ENCODE results near the gene ATRIP. TPM values are rescaled to one million over a fixed set of nuclear protein-coding genes. Genes with fewer than 3 reads are reported as not detected.

Gene ATRIP
- polyA plus RNA-seq, 1 donor (not counting 4 experiments of a cell fraction or from before 2014, with no cell fraction given) = 9.7 TPM

- peak overlapping the region; percentile 69 for H3K27ac ChIP-seq (ENCODE audit: control insufficient read depth, insufficient read depth, low read length)
- H3K9me3 ChIP-seq (ENCODE audit: control insufficient read depth, low read depth, low read length) = no peaks in the 10 kb centered on the region
- peaks cover 71% of the 10 kb centered on the region for H3K79me2 ChIP-seq (ENCODE audit: control insufficient read depth, insufficient read depth, low read length)
- peaks cover 64% of the 10 kb centered on the region for H3K4me1 ChIP-seq (ENCODE audit: control insufficient read depth, extremely low read depth, insufficient read depth, low read length)
- FAIRE-seq = peak; percentile 32
- no peaks in the 10 kb centered on the region for H3K27me3 ChIP-seq (ENCODE audit: control insufficient read depth, extremely low read depth, insufficient read depth, low read length)
- H3K36me3 ChIP-seq (ENCODE audit: control insufficient read depth in 2 of 2, extremely low read depth in 1 of 2, insufficient read depth in 2 of 2, low read length in 2 of 2) = peaks cover 19 to 26% of the 10 kb centered on the region in 2 experiments
- H3K4me3 ChIP-seq (ENCODE audit: control insufficient read depth in 2 of 3, extremely low read depth in 1 of 3, insufficient read depth in 2 of 3, low read depth in 1 of 3, low read length in 3 of 3) = peak overlapping the region; percentile 63 to 67 (median 66)
- dilution Hi-C loops (cut with MboI; ENCODE audit: extremely low pct_ligation_motif_present, low sequenced_read_pairs) = loop anchor here (25.0 kb wide), 1 partner anchor 165 kb away; no protein-coding TSS in a partner anchor
- TF ChIP-seq CTCF (optimal IDR thresholded peaks at IDR 0.05 in 1 of 3, IDR thresholded peaks at IDR 0.05 in 1 of 3, conservative IDR thresholded peaks at IDR 0.05 in 1 of 3; ENCODE audit: extremely low read depth in 1 of 3, insufficient read depth in 2 of 3, low read length in 3 of 3) = no peak
- TF ChIP-seq EZH2 (IDR thresholded peaks at IDR 0.05; ENCODE audit: low read length) = no peak
- H2AFZ ChIP-seq (ENCODE audit: control insufficient read depth, low read length) = no peak overlapping the region
- H3K4me2 ChIP-seq (ENCODE audit: control insufficient read depth, extremely low read depth, insufficient read depth, low read depth, low read length) = peak overlapping the region; percentile 99
- H4K20me1 ChIP-seq (ENCODE audit: control insufficient read depth, extremely low read depth, insufficient read depth, low read length) = peaks cover 21% of the 10 kb centered on the region
- no peaks in the 10 kb centered on the region for H3K9me1 ChIP-seq (ENCODE audit: control insufficient read depth, extremely low read depth, insufficient read depth, low read length)
- no peak for DNase-seq (ENCODE audit: low read depth, low spot score)
- H3K9ac ChIP-seq (ENCODE audit: control insufficient read depth, extremely low read depth, insufficient read depth, low read length) = peak overlapping the region; percentile 79
Measured at GRCh38 chr3:48426944-48427629, 19.4 kb upstream of the ATRIP start.

GRCh38 chr3:48427630-48427962, 18.9 kb upstream of the ATRIP start:
- peaks cover 64% of the 10 kb centered on the region for H3K4me1 ChIP-seq (ENCODE audit: control insufficient read depth, extremely low read depth, insufficient read depth, low read length)
- FAIRE-seq = peak; percentile 48

More at GRCh38 chr3:48427630-48427962, 18.9 kb upstream of the ATRIP start:
- Histone ChIP-seq H3K79me2 (ENCODE audit: control insufficient read depth, insufficient read depth, low read length) (peaks cover 66% of the 10 kb centered on the region), H3K36me3 (ENCODE audit: control insufficient read depth in 2 of 2, extremely low read depth in 1 of 2, insufficient read depth in 2 of 2, low read length in 2 of 2) (peaks cover 18 to 31% of the 10 kb centered on the region in 2 experiments), H4K20me1 (ENCODE audit: control insufficient read depth, extremely low read depth, insufficient read depth, low read length) (peaks cover 18% of the 10 kb centered on the region), H3K9ac (ENCODE audit: control insufficient read depth, extremely low read depth, insufficient read depth, low read length) (peak overlapping the region; percentile 79), H3K27ac (ENCODE audit: control insufficient read depth, insufficient read depth, low read length) (peak overlapping the region; percentile 69), H3K9me1 (ENCODE audit: control insufficient read depth, extremely low read depth, insufficient read depth, low read length) (no peaks in the 10 kb centered on the region), H3K9me3 (ENCODE audit: control insufficient read depth, low read depth, low read length) (no peaks in the 10 kb centered on the region), H2AFZ (ENCODE audit: control insufficient read depth, low read length) (no peak overlapping the region), H3K27me3 (ENCODE audit: control insufficient read depth, extremely low read depth, insufficient read depth, low read length) (no peaks in the 10 kb centered on the region), H3K4me2 (ENCODE audit: control insufficient read depth, extremely low read depth, insufficient read depth, low read depth, low read length) (peak overlapping the region; percentile 99), H3K4me3 (ENCODE audit: control insufficient read depth in 2 of 3, extremely low read depth in 1 of 3, insufficient read depth in 2 of 3, low read depth in 1 of 3, low read length in 3 of 3) (peak overlapping the region; percentile 63 to 67 (median 66))
- TF ChIP-seq EZH2 (IDR thresholded peaks at IDR 0.05; ENCODE audit: low read length) = no peak
- DNase-seq (ENCODE audit: low read depth, low spot score) = no peak
- dilution Hi-C loops (cut with MboI; ENCODE audit: extremely low pct_ligation_motif_present, low sequenced_read_pairs) = loop anchor here (25.0 kb wide), 1 partner anchor 165 kb away; no protein-coding TSS in a partner anchor
